ENCODE results near the gene CXCR2.
"Not testable (repeated sequence)": the region's sequence is repeated elsewhere in the genome, so short reads cannot be mapped to it uniquely, and the experiment has no call there.

Gene CXCR2

GRCh38 chr2:218130377-218130776 lies 4.5 kb downstream of the CXCR2 start:
- no peak for DNase-seq (ENCODE audit: low read depth in 2 of 2)

DNA sequence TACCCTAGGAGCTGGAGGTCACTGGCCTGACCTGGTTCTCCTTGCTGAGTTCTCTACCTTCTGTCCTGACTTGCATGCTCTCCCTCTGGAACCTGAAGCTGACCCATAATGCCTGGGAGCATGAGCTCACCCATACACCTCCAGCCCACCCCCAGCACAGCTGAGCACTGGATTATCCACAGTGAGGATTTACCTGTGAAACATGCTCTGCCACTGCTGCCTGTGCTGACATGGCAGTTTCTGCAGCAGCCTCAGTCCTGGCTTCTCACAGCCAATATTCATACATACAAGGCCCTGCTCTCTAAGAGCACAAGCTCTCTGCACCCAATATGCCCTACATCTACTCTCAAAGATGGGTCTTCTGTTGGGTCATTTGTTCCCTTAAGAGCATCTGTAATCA lies 5.0 kb downstream of the CXCR2 start:
- no peak for DNase-seq (ENCODE audit: low read depth in 2 of 2)

GRCh38 chr2:218137514-218137913 lies 11.7 kb downstream of the CXCR2 start:
- no peak for DNase-seq (ENCODE audit: low read depth in 2 of 2)

DNA sequence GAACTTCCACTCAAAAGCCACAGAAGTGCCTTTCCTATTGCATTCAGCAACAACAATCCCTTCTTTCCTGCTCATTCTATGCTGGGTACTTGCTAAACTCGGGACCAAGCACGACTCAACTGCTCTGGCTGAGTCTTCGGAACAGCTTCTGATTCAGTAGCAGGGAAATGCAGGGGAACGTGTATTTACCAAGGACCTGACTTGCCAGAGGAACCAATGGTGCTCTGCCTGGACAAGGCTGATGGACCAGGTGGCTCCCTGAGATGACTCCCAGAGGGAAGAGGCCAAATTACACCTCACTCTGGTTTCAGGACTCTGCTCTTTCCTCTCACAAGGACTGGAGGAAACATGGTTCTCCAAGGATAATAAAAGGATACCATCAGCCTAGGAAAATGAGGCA lies 12.2 kb downstream of the CXCR2 start:
- no peak for DNase-seq (ENCODE audit: low read depth in 2 of 2)

DNA sequence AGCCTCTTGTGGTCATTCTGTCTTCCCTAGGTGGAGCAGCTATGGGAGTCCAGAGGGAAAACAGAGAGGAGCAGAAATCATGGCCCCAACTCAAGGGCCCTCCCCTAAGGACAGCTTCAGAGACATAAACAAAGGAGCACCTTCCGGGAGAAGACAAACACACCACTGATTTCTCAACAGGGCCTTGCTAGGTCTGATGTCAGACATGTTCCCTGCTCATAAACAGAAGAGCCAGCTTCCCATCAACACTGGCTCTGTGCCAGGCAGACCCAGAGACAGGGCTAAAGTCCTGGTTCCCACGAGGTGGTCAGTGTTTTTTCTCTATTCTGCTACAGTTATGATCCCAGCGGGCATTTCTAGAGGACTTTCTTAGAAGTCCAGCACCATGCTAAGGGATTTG lies 19.3 kb downstream of the CXCR2 start:
- no peak for DNase-seq (ENCODE audit: low read depth in 2 of 2)

DNA sequence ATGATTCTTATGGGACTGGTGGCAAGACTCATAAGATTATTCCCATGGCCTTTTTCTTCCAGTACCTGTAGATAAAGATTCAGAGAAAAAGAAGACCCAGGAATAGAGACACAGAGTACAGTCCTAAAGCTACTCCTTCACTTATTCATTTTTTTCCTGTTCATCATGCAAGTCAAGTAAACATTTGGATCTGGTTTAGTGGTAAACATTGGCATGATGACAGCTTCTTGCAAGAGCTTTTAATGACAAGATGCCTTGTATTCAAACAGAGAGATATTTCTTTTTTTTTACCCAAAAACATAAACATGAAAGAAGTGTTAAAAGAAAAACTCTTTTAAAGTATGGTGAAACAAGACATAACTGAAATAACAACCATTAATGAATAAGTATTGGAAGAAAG lies 20.2 kb downstream of the CXCR2 start:
- DNase-seq (ENCODE audit: low read depth in 2 of 2) = no peak

DNA sequence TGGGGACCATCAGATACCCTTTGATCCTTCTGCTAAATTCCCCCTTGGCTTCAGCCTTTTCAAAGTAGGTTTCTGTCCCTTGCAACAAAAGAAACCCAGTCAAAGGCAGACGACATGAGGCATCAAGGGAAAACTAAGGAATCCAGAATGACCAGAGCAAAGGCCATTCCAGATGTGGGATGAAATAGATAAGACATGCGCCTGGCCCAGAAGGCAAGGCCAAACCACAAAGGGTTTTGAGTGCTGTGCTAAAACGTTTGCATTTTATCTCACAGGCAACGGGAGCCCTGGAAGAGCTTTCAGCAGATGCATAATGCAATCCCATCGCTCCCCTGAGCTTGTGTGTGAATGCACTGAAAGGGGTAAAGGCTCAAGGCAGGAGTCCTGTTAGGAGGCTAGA lies 23.3 kb downstream of the CXCR2 start:
- DNase-seq (ENCODE audit: low read depth in 2 of 2) = no peak

GRCh38 chr2:218149848-218150440 lies 24.1 kb downstream of the CXCR2 start:
- DNase-seq (ENCODE audit: low read depth in 2 of 2) = no peak

GRCh38 chr2:218152172-218152571 lies 26.3 kb downstream of the CXCR2 start:
- no peak for DNase-seq (ENCODE audit: low read depth in 2 of 2)

DNA sequence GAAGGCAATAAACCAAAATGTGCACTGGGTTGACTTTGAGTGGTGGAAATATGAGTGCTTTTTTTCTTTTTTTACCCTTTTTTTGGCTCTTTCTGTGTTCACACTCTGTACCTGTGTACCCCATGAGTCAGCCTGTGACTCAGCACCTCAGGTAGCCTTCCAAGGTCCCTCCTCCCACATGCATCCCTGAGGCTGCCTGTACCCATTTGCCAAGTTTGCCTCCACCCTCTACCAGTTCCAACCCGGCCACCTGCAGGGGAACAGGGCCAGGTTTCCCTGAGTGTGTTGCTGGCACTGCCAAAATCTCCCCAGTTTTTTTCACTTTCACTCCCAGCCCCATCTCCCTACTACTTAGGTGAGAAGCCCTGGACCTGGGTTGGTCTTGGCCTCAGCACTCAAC lies 26.9 kb downstream of the CXCR2 start:
- DNase-seq (ENCODE audit: low read depth in 2 of 2) = no peak

DNA sequence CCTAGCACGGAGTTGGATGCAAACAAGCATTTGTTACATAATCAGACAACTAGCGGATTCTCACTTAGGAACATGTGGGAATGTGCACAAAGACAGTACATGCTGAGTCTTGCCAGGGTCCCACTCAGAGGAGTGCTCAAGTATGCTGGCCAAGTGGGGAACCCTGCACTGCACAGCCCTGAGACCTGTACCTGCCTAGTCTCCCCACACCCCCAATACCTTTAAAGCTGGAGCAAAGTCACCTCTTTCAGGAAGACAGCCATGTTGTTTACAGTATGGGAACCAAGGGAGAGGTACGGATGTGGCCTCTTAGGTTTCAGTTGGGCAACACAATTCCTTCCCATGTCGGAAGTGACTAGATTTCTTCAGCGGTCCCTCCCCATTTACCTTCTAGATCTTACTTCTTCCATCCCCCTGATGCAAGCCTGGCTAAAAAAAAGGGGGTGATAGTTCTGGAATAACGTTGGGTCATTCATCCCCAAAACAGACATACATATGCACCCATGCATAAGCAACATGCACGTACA lies 30.2 kb downstream of the CXCR2 start:
- no peak for DNase-seq (ENCODE audit: low read depth in 2 of 2)

GRCh38 chr2:218161644-218162043 lies 35.8 kb downstream of the CXCR2 start:
- DNase-seq (ENCODE audit: low read depth in 2 of 2) = no peak

- no peak for DNase-seq (ENCODE audit: low read depth in 2 of 2)
These were observed 37.0 kb downstream of the CXCR2 start for GRCh38 chr2:218162814-218163213.

GRCh38 chr2:218166791-218167190 lies 41.0 kb downstream of the CXCR2 start, which contains the start of gene CXCR1:
CXCR1 (minus strand) TSS chr2:218166962; CDS start chr2:218165211, 1,751 bp downstream.
- DNase-seq (ENCODE audit: low read depth in 2 of 2) = no peak

DNA sequence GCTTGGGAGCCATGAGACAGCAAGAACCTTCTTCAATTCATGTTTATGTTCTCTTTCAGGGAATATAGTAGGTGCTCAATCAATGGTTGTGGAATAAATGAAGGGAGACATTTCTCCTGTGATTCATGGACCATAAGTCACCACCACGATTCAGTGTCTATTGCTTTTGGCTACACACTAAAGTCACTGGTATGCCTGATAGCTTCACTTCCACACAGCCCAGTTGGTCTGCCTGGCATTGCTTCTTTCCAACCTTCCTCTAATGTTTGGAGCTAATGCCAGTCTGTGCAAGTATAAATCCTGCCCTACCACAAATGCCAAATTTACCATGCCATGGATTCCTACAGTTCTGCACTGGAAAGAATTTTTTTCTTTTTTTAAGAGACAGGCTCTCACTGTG lies 42.2 kb downstream of the CXCR2 start:
- no peak for DNase-seq (ENCODE audit: low read depth in 2 of 2)

DNA sequence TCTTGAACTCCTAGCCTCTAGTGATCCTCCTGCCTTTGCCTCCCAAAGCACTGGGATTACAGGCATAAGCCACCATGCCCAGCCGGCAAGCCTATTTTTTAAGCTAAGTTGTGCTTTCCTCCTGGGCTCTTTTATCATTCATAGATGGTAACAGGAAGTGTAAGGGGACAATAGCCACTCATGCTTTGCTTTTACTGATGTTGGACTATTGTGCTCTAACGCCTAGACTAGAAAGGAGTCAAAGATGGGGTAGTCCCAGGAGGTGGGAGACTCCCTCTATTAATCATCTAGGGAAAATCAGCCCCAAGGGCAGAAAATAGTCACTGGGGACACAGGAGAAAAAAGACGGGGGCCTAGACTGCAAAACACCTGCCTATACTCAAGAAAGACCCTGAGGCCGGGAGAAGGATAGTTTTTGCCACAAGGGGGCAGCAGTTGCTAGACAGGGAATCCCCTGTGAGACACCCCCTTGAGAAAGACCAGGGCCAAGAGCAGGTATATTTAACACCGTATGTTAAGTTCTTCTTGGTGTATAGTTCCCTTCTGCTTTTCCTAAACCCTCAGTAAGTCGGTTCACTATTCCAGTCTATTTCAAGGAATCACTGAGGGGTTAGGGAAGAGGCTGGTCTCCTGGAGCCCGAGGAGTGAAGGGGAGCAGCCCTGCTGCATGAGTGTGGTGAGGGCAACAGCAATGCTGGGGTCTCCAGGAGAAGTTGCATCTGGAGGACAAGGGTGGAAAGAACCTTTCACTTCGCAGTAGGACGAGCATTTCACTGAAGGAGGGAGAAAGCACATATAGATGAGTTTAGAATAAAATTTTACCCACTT lies 43.0 kb downstream of the CXCR2 start:
- peak in 1 of 2 donors; percentile 47 for DNase-seq (ENCODE audit: low read depth in 2 of 2)

DNA sequence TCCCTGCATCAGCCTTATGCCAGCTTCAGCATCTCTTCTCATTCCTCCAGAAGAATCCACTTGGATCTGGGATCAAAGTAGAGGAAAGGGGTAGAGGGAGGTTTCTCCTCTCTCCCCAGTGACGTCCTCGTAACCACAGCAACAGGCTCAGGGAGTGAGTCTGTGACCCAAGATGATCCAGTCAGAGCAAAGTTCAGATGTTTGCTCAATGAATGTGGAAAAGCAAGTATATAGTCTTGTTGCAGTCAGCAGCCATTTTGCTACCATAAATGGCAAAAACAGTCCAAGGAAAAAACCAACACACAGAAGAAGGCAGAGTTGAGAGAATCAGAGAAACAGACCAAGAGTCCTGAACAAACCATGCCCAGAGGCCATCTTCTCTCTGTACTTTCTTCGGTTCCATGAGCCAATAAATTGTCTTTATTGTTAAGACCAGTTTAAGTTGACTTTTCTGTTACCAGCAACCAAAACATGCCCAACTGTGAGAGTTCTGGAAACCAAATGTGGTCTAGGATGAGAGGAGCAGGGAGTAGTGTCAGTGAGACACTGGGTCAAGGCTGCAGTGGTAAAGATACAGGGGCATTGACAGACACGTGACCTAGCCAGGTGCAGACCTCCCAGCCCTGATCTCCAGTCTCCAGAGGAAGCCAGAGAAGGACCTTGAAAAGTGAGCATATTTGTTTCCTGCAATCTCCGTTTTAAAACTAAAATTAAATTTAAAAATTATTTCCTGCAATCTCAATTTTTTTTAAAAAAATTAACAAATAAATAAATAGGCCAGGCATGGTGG lies 44.1 kb downstream of the CXCR2 start:
- DNase-seq (ENCODE audit: low read depth in 2 of 2) = no peak

DNA sequence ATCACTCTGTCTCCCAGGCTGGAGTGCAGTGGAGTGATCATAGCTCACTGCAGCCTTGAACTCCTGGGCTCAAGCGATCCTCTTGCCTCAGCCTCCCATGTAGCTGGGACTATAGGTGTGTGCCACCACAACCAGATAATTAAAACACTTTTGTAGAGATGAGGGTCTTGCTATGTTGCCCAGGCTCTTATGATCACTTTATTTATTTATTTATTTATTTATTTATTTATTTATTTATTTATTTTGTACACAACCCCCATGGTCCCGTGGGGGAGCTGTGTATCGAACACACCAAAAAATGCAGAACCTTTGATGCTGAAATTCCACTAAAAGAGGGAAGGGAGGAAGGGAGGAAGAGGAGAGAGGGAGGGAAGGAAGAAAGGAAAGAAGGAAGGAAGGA lies 45.9 kb downstream of the CXCR2 start:
- not testable (repeated sequence) for DNase-seq (ENCODE audit: low read depth in 2 of 2)

DNA sequence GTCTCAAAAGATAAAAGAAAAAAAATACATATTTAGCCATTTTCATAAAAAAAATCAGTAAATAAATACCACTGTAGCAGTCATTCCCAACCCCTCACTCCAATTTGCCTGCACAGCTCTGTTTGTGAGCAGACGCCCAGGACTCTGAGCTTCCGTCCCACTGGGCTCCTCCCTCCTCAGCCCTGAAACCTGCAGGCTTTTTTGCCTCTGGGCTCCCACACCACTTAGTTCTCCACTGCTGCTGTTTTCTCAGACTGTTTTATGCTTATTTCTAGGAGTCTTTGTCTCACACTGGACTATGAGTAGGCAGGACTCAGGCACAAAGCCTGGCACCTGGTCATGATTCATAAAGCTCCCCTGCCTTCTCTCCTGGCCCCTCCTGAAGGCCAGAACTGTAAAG lies 47.0 kb downstream of the CXCR2 start:
- no peak for DNase-seq (ENCODE audit: low read depth in 2 of 2)

GRCh38 chr2:218179782-218180181 lies 54.0 kb downstream of the CXCR2 start:
- DNase-seq (ENCODE audit: low read depth in 2 of 2) = no peak

DNA sequence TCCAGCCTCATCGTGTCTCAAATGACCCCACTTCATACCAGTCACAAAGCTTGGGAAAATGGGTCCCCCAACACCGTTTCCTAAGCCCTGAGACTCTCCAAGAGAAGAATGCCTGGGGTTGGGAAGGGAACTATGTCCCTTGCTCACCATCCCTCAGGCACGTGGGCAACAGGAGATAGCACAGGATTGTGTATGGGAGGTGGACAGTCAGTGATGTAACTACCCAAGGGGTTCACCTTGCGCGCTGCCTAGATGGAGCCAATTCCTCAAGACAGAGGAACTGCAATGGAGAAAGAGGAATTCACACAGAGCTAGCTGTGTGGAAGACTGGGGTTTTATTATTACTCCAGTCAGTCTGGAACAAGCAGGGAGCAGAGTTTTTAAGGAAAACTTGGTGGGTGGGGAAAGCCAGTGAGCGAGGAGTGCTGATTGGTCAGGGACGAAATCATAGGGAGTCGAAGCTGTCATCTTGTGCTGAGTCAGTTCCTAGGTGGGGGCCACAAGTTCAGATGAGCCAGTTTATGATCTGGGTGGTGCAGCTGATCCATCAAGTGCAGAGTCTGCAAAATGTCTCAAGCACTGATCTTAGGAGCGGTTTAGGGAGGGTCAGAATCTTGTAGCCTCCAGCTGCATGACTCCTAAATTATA lies 54.8 kb downstream of the CXCR2 start:
- DNase-seq (ENCODE audit: low read depth in 2 of 2) = no peak

- DNase-seq (ENCODE audit: low read depth in 2 of 2) = no peak
These were observed 58.5 kb downstream of the CXCR2 start for GRCh38 chr2:218184331-218184730.
